ENCODE data around the gene QPCTL.
"Not testable (repeated sequence)": the region's sequence is repeated elsewhere in the genome, so short reads cannot be mapped to it uniquely, and the experiment has no call there.

Gene QPCTL

GRCh38 chr19:45745606-45746005 is 53.1 kb downstream of the QPCTL start:
- TF ChIP-seq CTCF (IDR thresholded peaks at IDR 0.05; ENCODE audit: low read depth, low read length, missing control alignments) = no peak
- in situ Hi-C loops (cut with HindIII; ENCODE audit: low pct_ligation_motif_present, low sequenced_read_pairs) = no loop called here
- Histone ChIP-seq H3K27ac (no peak overlapping the region), H3K27me3 (replicated peaks) (no peaks in the 10 kb centered on the region), H3K4me3 (ENCODE audit: low read depth, low read length) (no peak overlapping the region), H3K36me3 (replicated peaks) (no peaks in the 10 kb centered on the region)
- no peak for DNase-seq

- DNase-seq = no peak
- Histone ChIP-seq H3K4me3 (ENCODE audit: low read depth, low read length) (no peak overlapping the region), H3K36me3 (replicated peaks) (no peaks in the 10 kb centered on the region), H3K27me3 (replicated peaks) (no peaks in the 10 kb centered on the region), H3K27ac (no peak overlapping the region)
- no peak for TF ChIP-seq CTCF (IDR thresholded peaks at IDR 0.05; ENCODE audit: low read depth, low read length, missing control alignments)
- in situ Hi-C loops (cut with HindIII; ENCODE audit: low pct_ligation_motif_present, low sequenced_read_pairs) = no loop called here
Measured at GRCh38 chr19:45746866-45747265, 54.4 kb downstream of the QPCTL start.

GRCh38 chr19:45747513-45747912 is 55.0 kb downstream of the QPCTL start:
- TF ChIP-seq CTCF (IDR thresholded peaks at IDR 0.05; ENCODE audit: low read depth, low read length, missing control alignments) = no peak
- in situ Hi-C loops (cut with HindIII; ENCODE audit: low pct_ligation_motif_present, low sequenced_read_pairs) = no loop called here
- H3K27ac ChIP-seq = no peak overlapping the region
- no peaks in the 10 kb centered on the region for H3K36me3 ChIP-seq (replicated peaks)
- H3K4me3 ChIP-seq (ENCODE audit: low read depth, low read length) = no peak overlapping the region
- no peaks in the 10 kb centered on the region for H3K27me3 ChIP-seq (replicated peaks)
- DNase-seq = no peak

- H3K27me3 ChIP-seq (replicated peaks); H3K4me3 ChIP-seq (ENCODE audit: low read depth, low read length); H3K27ac ChIP-seq; in situ Hi-C loops (cut with HindIII; ENCODE audit: low pct_ligation_motif_present, low sequenced_read_pairs); DNase-seq; H3K36me3 ChIP-seq (replicated peaks): not testable (repeated sequence)
Measured at GRCh38 chr19:45751483-45751882, 59.0 kb downstream of the QPCTL start.

GRCh38 chr19:45752639-45753038 is 60.2 kb downstream of the QPCTL start:
- Histone ChIP-seq H3K27ac (no peak overlapping the region), H3K36me3 (replicated peaks) (no peaks in the 10 kb centered on the region), H3K27me3 (replicated peaks) (no peaks in the 10 kb centered on the region), H3K4me3 (ENCODE audit: low read depth, low read length) (no peak overlapping the region)
- no peak for TF ChIP-seq CTCF (IDR thresholded peaks at IDR 0.05; ENCODE audit: low read depth, low read length, missing control alignments)
- in situ Hi-C loops (cut with HindIII; ENCODE audit: low pct_ligation_motif_present, low sequenced_read_pairs) = no loop called here
- no peak for DNase-seq

- no peak for DNase-seq
- in situ Hi-C loops (cut with HindIII; ENCODE audit: low pct_ligation_motif_present, low sequenced_read_pairs) = no loop called here
- Histone ChIP-seq H3K27me3 (replicated peaks) (no peaks in the 10 kb centered on the region), H3K27ac (no peak overlapping the region), H3K36me3 (replicated peaks) (no peaks in the 10 kb centered on the region), H3K4me3 (ENCODE audit: low read depth, low read length) (no peak overlapping the region)
- peak; percentile 29 for TF ChIP-seq CTCF (IDR thresholded peaks at IDR 0.05; ENCODE audit: low read depth, low read length, missing control alignments)
Measured at GRCh38 chr19:45753548-45753947, 61.1 kb downstream of the QPCTL start.
